Lung (tissue), 12 donors: ENCODE results near the gene PHF12. TPM values are rescaled to one million over a fixed set of nuclear protein-coding genes. Genes with fewer than 3 reads are reported as not detected.
A peak's percentile ranks its signal among the peaks of the same experiment; 100 is the strongest.

Experiments
- ATAC-seq: fragments of 200-7000 bp; cut with Tn5 transposase; one replicate; pipeline ENCODE4 v1.9.1; 2020; ENCODE audit warnings: moderate number of reproducible peaks; ENCODE audit not compliant: insufficient read depth, low FRiP score
- DNase-seq, 3 donors: peaks; one replicate each; pipeline ENCODE4 v3.0.0-alpha.2; 2013 to 2017
- H3K27ac ChIP-seq, 2 donors: one replicate each; pipeline ENCODE4 v1.5.1; 2013; ENCODE audit warnings: mild to moderate bottlenecking in 2 of 2, moderate library complexity in 2 of 2, control low read depth in 1 of 2, inconsistent platforms in 1 of 2, low read depth in 1 of 2, low read length in 1 of 2
- H3K27me3 ChIP-seq, 3 donors: one replicate each; pipeline ENCODE4 v1.5.1; 2013; ENCODE audit warnings: low read length in 2 of 3; ENCODE audit not compliant: control insufficient read depth in 3 of 3, insufficient read depth in 3 of 3
- H3K36me3 ChIP-seq, 4 donors: one replicate each; pipeline ENCODE4 v1.5.1; 2013; ENCODE audit warnings: low read length in 4 of 4, mild to moderate bottlenecking in 1 of 4, moderate library complexity in 1 of 4; ENCODE audit not compliant: control insufficient read depth in 4 of 4, insufficient read depth in 4 of 4
- H3K4me1 ChIP-seq, 5 donors: one replicate each; pipeline ENCODE4 v1.5.1; 2013; ENCODE audit warnings: low read length in 5 of 5, mild to moderate bottlenecking in 2 of 5, moderate library complexity in 1 of 5; ENCODE audit not compliant: control insufficient read depth in 5 of 5, insufficient read depth in 5 of 5
- H3K4me3 ChIP-seq: one replicate; pipeline ENCODE4 v1.5.1; 2013; ENCODE audit warnings: mild to moderate bottlenecking, control low read depth, moderate library complexity
- H3K9ac ChIP-seq, 2 donors: one replicate each; pipeline ENCODE4 v1.5.1; 2013; ENCODE audit warnings: low read length in 2 of 2, control low read depth in 1 of 2; ENCODE audit not compliant: insufficient read depth in 1 of 2
- H3K9me3 ChIP-seq, 4 donors: one replicate each; pipeline ENCODE4 v1.5.1; 2013; ENCODE audit warnings: low read length in 3 of 4, mild to moderate bottlenecking in 1 of 4, moderate library complexity in 1 of 4; ENCODE audit not compliant: control insufficient read depth in 4 of 4, insufficient read depth in 3 of 4
- CTCF ChIP-seq: IDR thresholded peaks from 2 replicates; pipeline ENCODE4 v1.5.1; 2012; ENCODE audit warnings: mild to moderate bottlenecking; ENCODE audit errors: control extremely low read depth, extremely low read depth
- WGBS, 2 donors: extraction: QIAGEN DNeasy Blood & Tissue Kit; methylation state at CpG; one replicate each; pipeline ENCODE4 v1.1.7; 2013; 5-methylcytosine and 5-hydroxymethylcytosine counted together
- polyA plus RNA-seq, 2 donors: library from polyadenylated mRNA; stranded (reverse); fragments of 200-250 nt; gene quantifications; one replicate each; pipeline ENCODE4 v1.2.1, GENCODE V29; 2013
- total RNA-seq, 2 donors: library from RNA; depleted of rRNA in 1 of 2; stranded (reverse); fragments of >200 nt in 1 of 2; gene quantifications; one replicate each; pipeline ENCODE4 v1.2.1, GENCODE V29; 2014 to 2021
- donor health status: control.
- donor health status: control.
- donor health status: Bipolar disorder and iron deficiency.
- donor health status: healthy.
- donor health status: DM: yes; HTN: yes; CAD: no.

Gene PHF12
- total and polyA plus RNA-seq, 4 donors: 12.6 to 59.1 (median 37.3) TPM

- 24 to 37% methylated on average over 3 of the region's 3 CpGs for WGBS, 2 donors
- peak overlapping the region in 1 of 2 donors; percentile 54 for H3K27ac ChIP-seq
- H3K36me3 ChIP-seq: peaks cover 0 to 4% (median 1%) of the 10 kb centered on the region in 4 donors
- no peaks in the 10 kb centered on the region for H3K9me3 ChIP-seq
- TF ChIP-seq CTCF: no peak
- H3K9ac ChIP-seq: no peak overlapping the region
- no peak for DNase-seq
- H3K4me3 ChIP-seq: no peak overlapping the region
- peaks cover 5 to 60% (median 14%) of the 10 kb centered on the region in 5 donors for H3K4me1 ChIP-seq
- no peak for ATAC-seq
- no peaks in the 10 kb centered on the region for H3K27me3 ChIP-seq
These were observed 11.2 kb downstream of the PHF12 start for GRCh38 chr17:28940142-28940541.

GRCh38 chr17:28938552-28938951 lies 12.8 kb downstream of the PHF12 start:
- Histone ChIP-seq H3K9me3 (no peaks in the 10 kb centered on the region), H3K4me1 (peaks cover 4 to 51% (median 14%) of the 10 kb centered on the region in 5 donors), H3K9ac (no peak overlapping the region), H3K27me3 (no peaks in the 10 kb centered on the region), H3K27ac (peak overlapping the region in 1 of 2 donors; percentile 22), H3K4me3 (no peak overlapping the region), H3K36me3 (peaks cover 0 to 5% (median 2%) of the 10 kb centered on the region in 4 donors)
- no peak for TF ChIP-seq CTCF
- ATAC-seq: no peak
- no peak for DNase-seq

DNA sequence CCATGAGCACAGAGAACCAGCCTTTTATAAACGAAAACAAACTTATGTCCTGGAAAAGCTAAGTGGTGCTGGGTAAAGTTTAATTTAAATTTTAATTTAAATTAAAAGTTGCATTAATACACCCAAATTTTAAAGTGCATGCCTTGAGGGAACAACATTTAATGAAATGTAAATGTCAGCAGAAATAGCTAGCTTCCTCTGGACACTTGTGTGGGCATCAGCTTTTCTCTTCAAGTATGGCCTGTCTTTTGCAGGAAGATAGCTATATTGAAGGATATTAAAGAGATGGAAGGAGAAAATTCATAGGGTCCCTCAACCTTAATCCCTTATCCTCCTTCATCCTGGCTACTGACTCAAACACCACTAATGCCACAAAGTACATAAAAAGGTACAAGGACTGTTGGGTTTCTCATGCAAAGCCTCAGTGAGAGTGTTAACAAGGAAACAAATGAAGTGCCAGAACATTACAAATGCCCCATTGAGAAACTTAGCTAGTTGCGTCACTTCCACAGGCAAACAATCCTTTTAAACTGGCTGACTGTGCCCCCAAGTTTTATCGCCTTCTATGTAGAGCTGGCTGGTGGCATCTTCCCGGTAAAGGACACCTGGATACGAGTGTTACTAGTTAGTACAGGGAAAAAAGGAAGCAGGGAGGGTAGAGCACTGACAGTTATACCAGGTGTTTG lies 14.1 kb downstream of the PHF12 start:
- 32 to 50% methylated on average over 5 of the region's 5 CpGs for WGBS, 2 donors
- TF ChIP-seq CTCF: no peak
- DNase-seq: peak; percentile 24 to 83 (median 68)
- Histone ChIP-seq H3K4me1 (peaks cover 4 to 51% (median 14%) of the 10 kb centered on the region in 5 donors), H3K9ac (peak overlapping the region in 1 of 2 donors; percentile 48), H3K27ac (peak overlapping the region in 1 of 2 donors; percentile 71), H3K4me3 (no peak overlapping the region), H3K27me3 (no peaks in the 10 kb centered on the region), H3K36me3 (peaks cover 0 to 5% (median 2%) of the 10 kb centered on the region in 4 donors), H3K9me3 (no peaks in the 10 kb centered on the region)
- ATAC-seq: peak; percentile 57
